ENCODE measurements around the gene HPS4. TPM values are rescaled to one million over a fixed set of nuclear protein-coding genes. Genes with fewer than 3 reads are reported as not detected.

Gene HPS4
- total RNA-seq, 6 donors from 2014 or later, result 22.5 to 93.2 (median 34.2) TPM

GRCh38 chr22:26464312-26464711 lies 19.3 kb downstream of the HPS4 start:
- TF ChIP-seq POLR2A (IDR thresholded peaks at IDR 0.05), result no peak
- TF ChIP-seq POLR2AphosphoS5 (IDR thresholded peaks at IDR 0.05), result no peak
- TF ChIP-seq EP300 (IDR thresholded peaks at IDR 0.05), result no peak
- TF ChIP-seq CTCF (IDR thresholded peaks at IDR 0.05), result no peak
- whole genome bisulfite sequencing, 2 donors, result 83 to 93% methylated on average over 3 to 7 of the region's 7 CpGs
- H3K36me3 ChIP-seq, result peaks cover 36 to 96% (median 74%) of the 10 kb centered on the region in 4 donors
- DNase-seq (no peak), ATAC-seq (ENCODE audit: low FRiP score in 2 of 2) (peak in 1 of 2 donors; percentile 24)
- H3K4me3 ChIP-seq, result no peak overlapping the region
- no peak overlapping the region for H3K27ac ChIP-seq
- H3K9me3 ChIP-seq, result no peaks in the 10 kb centered on the region
- no peaks in the 10 kb centered on the region for H3K4me1 ChIP-seq
- H3K27me3 ChIP-seq, result no peaks in the 10 kb centered on the region

GRCh38 chr22:26463688-26464087 lies 19.9 kb downstream of the HPS4 start:
- 77 to 84% methylated on average over 5 to 9 of the region's 9 CpGs for WGBS, 2 donors
- Histone ChIP-seq H3K4me1 (no peaks in the 10 kb centered on the region), H3K4me3 (no peak overlapping the region), H3K9me3 (no peaks in the 10 kb centered on the region), H3K36me3 (peaks cover 38 to 96% (median 73%) of the 10 kb centered on the region in 4 donors), H3K27ac (no peak overlapping the region), H3K27me3 (no peaks in the 10 kb centered on the region)
- TF ChIP-seq CTCF (IDR thresholded peaks at IDR 0.05) (no peak), EP300 (IDR thresholded peaks at IDR 0.05) (no peak), POLR2A (IDR thresholded peaks at IDR 0.05) (no peak), POLR2AphosphoS5 (IDR thresholded peaks at IDR 0.05) (no peak)
- ATAC-seq (ENCODE audit: low FRiP score in 2 of 2) (no peak), DNase-seq (no peak)

GRCh38 chr22:26463101-26463661 lies 20.4 kb downstream of the HPS4 start:
- peaks cover 33 to 96% (median 72%) of the 10 kb centered on the region in 4 donors for H3K36me3 ChIP-seq

GRCh38 chr22:26462641-26463040 lies 20.9 kb downstream of the HPS4 start:
- Histone ChIP-seq H3K9me3 (no peaks in the 10 kb centered on the region), H3K27me3 (no peaks in the 10 kb centered on the region), H3K4me3 (no peak overlapping the region), H3K27ac (no peak overlapping the region), H3K36me3 (peaks cover 28 to 96% (median 72%) of the 10 kb centered on the region in 4 donors), H3K4me1 (no peaks in the 10 kb centered on the region)
- WGBS, 2 donors, result 82 to 92% methylated on average over 3 of the region's 3 CpGs
- no peak for DNase-seq
- no peak for ATAC-seq (ENCODE audit: low FRiP score in 2 of 2)
- no peak for TF ChIP-seq EP300 (IDR thresholded peaks at IDR 0.05)
- no peak for TF ChIP-seq CTCF (IDR thresholded peaks at IDR 0.05)

More at GRCh38 chr22:26463101-26463661, 20.4 kb downstream of the HPS4 start:
- H3K27me3 ChIP-seq, result no peaks in the 10 kb centered on the region
- no peak overlapping the region for H3K4me3 ChIP-seq
- TF ChIP-seq CTCF (IDR thresholded peaks at IDR 0.05) (no peak), POLR2A (IDR thresholded peaks at IDR 0.05) (no peak), POLR2AphosphoS5 (IDR thresholded peaks at IDR 0.05) (no peak), EP300 (IDR thresholded peaks at IDR 0.05) (no peak)
- no peak overlapping the region for H3K27ac ChIP-seq
- no peaks in the 10 kb centered on the region for H3K4me1 ChIP-seq
- no peak for DNase-seq
- no peak for ATAC-seq (ENCODE audit: low FRiP score in 2 of 2)
- WGBS, 2 donors, result 69 to 86% methylated on average over 6 to 10 of the region's 10 CpGs
- H3K9me3 ChIP-seq, result no peaks in the 10 kb centered on the region

- H3K36me3 ChIP-seq, result peaks cover 25 to 96% (median 74%) of the 10 kb centered on the region in 4 donors
These were observed 21.5 kb downstream of the HPS4 start for GRCh38 chr22:26462051-26462450.

More at GRCh38 chr22:26462051-26462450, 21.5 kb downstream of the HPS4 start:
- Histone ChIP-seq H3K4me1 (no peaks in the 10 kb centered on the region), H3K4me3 (no peak overlapping the region), H3K9me3 (no peaks in the 10 kb centered on the region), H3K27me3 (no peaks in the 10 kb centered on the region), H3K27ac (no peak overlapping the region)
- ATAC-seq (ENCODE audit: low FRiP score in 2 of 2) (no peak), DNase-seq (no peak)
- 95 to 97% methylated on average over 5 of the region's 5 CpGs for WGBS, 2 donors
- no peak for TF ChIP-seq CTCF (IDR thresholded peaks at IDR 0.05)
- TF ChIP-seq POLR2A (IDR thresholded peaks at IDR 0.05), result no peak
